DMS 273 (cell line): ENCODE measurements around the gene PACSIN3.

Experiments used
- DNase-seq: peaks from one replicate; lab custom pipeline; 2025; ENCODE audit not compliant: unreplicated experiment; lab: John Stamatoyannopoulos, UW

PACSIN3 gene

DNA sequence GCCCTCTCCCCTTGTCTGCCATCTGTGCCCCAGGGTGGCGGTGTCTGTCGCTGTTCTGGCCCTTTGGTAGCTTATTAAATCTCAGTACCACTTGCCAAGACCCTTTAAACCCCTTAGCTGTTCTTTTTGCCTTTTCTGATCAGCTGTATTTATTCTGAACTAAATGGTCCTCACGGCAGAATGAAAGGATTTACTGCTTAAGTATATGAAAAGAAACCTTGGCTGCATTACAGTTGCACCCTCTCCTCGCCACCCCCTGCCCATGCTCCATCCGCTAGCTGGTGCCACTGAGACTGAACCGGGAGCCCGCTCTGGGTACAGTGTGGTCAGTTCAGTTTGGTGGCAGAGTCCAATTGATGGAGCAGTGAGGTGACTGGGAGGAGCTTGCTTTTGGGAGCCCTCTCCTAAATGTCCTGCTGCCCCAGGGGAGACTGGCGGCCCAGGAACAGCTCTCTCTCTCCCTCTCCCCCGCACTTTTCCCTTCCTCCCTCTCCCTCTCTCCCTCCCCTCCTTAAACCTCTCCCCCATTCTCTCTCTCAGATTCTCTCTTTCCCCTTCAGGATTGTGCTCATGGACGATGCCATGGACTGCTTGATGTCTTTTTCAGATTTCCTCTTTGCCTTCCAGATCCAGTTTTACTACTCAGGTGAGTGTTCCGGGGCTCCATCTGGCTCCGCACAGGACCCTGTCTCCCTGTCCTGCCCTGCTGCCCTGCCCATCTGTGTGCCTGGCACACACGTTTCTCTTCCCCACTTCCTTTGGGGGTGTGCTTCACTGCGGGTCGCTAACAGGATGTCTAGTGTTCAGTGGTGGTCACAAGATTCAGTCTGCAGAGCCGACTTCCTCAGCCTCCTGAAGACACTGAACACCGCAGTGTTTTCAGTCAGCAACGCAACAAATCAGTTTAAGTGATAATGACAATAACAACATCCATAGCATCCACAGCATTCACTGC, 31.3 kb downstream of the PACSIN3 start:
- DNase-seq = no peak

DNA sequence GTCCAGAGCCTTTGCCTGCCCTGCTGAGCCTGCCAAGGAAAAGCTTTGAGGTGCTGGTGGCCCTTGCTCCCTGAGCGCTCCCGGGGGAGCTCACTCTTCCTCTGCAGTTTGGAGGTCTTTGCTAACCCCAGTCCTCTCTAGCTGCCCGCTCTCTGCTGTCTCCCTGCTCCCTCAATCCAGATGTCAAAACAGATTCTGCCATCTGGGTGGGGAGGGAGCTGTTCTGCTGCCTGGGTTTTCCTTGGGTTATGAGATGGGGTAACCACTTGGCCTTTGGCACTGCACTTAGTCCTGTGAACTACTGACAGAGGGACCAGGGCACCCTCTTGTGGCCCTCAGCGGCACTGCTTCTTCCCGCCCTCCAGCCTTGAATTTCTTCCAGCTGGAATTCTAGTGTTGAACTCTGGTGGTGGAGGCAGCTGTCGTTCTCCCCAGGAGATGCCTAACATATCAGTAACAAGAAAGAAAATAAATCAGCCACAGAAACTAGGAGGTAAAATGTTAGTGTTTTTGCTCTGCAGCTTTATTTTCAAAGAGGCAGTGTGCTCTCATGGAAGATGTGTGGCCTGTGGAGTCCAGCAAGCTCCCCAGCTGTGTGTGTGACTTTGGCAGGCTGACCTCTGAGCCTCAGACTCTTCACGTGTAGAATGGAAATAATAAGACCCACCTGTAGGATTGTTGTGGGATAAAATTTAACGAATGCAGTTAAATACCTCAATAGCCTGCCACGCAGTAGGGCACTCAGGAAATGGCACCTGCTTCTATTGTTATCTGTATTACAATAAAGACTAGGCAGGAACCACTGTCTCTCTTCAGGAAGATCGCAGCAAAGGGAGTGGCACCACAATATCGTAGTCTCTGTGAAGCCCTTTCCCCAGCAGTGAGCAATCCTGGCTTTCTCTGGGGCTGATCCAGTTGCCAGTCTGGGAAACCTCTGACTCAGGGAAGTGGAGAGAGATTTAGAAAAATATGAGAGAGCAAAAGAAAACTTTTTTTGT, 33.0 kb downstream of the PACSIN3 start:
- peak; percentile 93 for DNase-seq

DNA sequence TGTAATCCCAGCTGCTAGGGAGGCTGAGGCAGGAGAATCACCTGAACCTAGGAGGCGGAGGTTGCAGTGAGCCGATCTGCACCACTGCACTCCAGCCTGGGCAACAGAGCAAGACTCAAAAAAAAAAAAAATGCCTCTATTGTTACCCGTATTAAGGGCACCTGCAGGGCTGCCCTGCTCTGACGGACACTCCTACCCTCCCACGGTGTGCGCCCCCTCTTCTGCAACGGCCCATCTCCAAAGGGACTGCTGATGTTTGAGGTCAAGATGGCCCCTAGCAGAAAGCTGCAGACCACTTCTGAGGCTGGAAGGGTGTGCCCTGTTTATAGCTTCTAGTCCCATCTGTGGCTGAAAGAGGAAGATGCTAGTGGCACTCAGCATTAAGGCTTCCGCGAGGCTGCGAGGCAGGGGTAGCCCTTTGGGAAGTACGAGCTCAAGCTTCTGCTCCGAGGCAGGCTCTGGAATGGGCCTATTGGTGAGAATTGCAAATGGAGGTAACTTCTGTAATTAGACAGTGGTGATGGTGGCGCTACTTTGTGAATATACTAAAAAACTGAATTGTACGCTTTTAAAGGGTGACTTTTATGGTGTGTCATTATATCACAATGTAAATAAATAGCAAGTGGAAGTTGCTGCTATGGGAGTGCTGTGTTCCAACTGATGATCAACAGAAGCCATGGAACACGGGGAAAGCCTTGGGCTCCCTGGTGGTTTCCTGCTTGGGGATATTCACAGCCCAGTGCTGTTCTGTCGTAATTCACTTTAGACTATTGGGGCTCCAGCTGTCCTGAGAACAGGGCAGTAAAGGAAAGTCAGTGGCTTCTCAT, 33.9 kb downstream of the PACSIN3 start:
- no peak for DNase-seq

DNA sequence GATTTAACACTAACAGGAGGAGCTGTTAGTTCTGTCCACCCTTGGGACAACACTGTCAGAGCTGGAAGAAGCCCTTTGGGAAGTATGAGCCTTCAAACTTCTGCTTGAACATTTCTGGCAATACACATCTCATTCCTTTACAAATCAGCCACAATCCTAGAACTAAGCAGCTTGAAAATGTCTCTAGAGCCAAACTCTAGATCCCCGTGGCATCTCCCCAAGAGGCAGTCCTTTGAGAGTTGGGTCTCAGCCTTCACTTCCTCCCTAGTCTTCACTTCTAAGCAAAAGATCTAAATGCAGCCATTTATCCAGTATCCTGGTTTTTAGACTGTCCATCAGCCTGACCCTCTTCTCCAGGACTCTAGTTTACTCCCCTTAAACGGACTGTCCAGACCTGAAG, 36.5 kb downstream of the PACSIN3 start:
- no peak for DNase-seq

DNA sequence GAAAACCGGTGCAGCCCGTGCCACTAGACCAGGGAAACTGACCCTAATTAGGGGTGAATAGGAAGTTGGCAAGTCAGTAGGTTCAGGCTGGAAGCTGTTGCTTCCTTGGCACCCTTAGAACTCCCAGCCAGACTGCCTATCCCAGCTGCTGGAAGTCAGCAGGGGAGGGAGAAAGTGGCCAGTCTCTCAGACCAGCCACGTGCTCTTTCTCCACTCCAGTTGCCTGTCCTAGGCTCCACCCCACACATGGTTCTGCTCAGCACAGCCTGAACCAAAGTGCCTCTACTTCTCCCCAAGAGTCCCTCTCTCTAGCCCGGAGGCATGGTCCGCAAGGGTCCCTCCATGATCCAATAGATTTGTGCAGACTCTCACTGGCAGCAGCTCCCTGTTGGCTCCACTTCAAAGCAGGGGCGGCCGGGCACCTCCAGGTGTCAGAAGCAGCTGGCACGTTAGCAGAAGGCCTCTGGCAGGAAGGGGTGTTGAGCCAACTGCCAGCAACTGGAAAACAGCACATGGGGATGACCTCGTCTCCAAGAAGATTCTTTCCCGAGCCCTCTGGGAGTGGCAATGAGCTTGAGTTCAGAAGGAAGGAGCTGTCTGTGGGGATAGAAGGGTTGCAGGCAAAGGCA, 37.2 kb downstream of the PACSIN3 start:
- peak; percentile 91 for DNase-seq

DNA sequence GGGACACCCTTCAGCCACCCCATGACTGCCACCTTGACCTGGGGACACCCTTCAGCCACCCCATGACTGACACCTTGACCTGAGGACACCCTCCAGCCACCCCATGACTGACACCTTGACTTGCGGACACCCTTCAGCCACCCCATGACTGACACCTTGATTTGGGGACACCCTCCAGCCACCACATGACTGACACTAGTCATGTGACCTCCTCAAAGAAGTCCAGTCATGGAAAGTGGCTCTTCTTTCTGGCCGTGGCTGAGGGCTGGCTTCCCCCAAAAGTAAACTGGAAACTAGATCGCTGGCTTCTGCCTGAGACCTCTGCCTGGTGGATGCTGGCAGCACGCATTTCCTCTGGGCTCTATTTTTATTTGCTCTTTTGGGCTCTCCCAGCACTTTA, 38.0 kb downstream of the PACSIN3 start:
- DNase-seq = no peak

DNA sequence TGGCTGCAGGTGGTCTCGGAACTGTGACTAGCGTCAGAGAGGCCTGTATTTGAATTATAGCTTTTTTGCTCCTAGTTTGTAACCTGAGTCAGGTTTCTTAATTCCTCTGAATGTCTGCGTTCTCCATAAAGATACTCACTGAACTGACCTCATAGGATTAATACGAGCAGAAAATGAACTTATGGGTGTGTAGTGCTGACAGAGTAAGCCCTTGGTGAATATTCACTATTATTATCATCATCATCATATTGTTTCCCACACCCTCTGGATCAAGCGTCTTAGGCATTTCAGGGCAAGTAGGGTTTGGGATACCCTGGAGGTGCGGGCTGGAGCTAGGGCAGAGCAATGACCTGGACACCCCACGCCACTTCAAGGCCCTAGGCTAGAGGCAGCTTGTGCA, 38.6 kb downstream of the PACSIN3 start:
- DNase-seq = no peak

DNA sequence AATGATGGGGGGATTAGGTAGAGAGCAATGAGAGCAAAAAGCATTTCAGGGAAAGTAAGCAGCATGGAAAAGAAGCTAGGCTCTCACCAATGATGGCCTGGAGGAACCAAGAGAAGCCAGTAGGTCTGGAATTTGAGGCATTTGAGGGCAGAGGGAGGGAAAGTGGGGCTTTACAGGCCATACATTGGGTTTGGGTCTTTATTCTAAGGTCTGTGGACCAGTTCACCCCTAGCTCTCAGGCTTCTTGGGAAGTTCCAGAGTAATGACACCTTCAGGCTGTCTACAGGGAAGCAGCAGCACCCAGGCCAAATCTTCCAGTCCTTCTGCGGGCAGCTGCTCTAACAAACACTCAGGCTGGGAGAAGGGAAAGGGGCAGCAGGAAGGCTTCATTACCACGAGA, 39.0 kb downstream of the PACSIN3 start:
- no peak for DNase-seq

DNA sequence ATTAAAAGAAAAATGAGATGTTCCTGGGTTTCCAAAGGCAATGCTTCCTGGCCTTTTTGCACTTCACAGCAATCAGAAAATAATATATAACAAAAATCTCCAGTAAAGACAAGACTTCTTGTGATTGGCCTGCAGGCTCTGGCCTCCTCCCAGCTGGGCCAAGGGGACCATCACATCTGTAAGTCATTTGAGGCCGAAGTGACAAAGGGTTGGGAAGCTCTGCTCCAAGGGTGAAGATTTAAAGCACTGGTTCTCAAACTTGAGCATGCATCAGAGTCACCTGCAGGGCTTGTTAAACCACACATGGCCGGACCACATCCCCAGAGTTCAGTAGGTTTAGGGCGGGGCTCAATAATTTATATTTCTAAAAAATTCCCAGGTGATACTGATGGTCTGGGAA, 41.7 kb downstream of the PACSIN3 start:
- DNase-seq = no peak

DNA sequence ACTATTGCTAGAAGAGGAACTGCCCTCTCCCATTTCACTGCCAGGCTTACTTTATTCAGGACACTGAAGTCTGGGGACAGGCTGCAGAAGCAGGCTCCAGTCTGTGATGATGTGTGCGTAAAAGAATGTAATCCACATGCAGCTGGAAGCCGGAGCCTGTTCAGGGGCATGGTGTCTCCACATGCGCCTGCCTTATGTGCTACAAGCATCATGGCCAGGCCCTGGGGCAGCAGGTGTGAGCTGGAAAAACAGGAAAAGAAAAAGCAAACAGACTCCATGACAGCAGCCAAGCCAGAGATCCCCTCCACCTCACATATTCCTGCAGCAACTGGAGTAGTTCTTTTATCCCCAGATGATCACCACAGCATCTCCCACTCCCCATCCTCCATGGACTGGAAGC, 42.9 kb downstream of the PACSIN3 start:
- peak; percentile 73 for DNase-seq

DNA sequence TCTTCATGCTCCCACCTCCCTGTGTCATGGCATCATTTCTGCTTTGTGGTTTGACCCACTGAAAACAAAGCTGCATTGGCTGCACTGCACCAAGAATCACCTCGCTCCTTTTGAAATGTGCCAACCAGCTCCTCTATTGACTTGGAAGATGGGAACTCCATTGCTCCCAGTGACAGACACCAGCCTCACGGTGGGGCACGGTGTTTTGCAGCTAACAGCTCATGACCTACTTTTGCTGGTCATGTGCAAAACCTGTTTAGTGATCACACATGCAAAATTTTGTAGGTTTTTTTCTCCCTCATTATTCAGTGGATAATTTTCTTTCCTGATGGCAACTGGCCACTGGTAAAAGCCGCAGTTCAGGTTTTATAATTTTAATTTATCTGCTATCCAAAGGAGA, 46.4 kb downstream of the PACSIN3 start:
- DNase-seq = no peak

DNA sequence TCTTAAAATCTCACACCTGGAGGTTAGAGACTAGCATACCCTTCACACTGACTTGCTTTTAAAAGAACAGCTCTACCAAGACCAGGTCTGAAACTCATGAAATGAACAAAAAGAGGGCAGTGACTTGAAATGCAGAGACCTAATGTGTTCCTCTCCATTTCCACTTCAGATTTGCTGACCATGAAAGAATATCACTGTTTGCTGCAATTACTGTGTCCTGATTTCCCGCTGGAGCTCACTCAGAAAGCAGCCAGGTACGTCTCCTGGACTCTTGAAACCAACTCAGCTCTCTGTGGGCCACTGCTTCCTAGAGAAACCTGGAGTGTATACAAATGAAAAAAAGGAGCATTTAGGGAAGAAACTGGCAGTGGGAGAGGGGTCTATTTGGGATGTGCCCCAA, 48.8 kb downstream of the PACSIN3 start:
- DNase-seq = no peak

DNA sequence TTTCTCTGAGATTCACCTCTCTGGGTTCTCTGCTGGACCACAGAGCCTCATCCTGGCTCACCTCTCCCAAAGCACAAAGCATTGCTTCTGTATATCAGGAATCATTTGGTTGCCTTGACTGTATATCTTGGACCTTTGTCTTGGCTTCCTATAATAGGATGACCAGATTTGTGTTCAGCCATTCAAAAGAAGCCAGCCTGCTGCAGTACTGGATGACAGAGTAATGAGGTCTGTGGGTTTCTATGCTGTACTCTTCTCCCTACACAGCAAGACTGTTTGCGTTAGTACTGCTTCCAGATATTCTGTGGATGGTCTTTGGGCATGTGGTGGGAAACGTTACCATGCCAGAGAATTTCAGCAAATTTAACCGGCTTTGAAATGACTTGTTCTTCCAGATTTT, 49.3 kb downstream of the PACSIN3 start:
- no peak for DNase-seq

DNA sequence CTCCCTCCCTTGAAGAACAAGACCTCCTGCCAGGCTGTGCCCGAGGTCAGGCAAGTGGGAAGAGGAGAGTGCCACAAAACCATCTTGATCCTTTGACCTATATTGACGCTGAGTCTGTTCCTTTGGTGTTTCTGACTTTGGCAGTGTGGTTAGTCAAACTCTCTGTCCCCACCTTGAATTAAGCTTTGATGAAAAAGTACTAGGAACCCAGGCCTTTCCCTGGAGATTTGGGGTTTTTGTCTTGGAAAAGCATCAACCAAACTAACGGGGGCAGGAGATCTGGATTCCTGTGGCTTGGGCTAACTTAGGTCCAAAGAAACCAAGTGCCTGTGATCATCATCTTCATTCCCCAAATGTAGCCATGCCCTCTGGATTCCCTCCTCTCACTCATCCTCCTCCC, 49.9 kb downstream of the PACSIN3 start:
- no peak for DNase-seq

DNA sequence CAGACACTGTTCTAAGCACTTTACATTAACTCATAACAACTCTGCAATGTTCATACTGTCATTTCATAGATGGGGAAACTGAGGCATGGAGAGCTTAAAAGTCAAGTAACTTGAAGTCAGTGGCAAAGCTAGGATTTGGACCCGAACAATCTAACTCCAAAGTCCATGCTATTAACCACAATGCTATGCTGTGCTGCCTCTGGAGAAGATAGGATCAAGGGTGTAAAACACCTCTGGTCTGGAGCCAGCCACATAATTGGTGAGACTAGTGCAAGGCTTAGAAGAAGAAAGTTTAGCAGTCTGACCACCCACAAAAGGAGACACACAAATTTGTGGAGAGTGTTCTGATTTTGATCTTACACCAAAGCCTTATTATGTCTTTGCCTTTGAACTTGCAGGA, 53.3 kb downstream of the PACSIN3 start:
- no peak for DNase-seq

DNA sequence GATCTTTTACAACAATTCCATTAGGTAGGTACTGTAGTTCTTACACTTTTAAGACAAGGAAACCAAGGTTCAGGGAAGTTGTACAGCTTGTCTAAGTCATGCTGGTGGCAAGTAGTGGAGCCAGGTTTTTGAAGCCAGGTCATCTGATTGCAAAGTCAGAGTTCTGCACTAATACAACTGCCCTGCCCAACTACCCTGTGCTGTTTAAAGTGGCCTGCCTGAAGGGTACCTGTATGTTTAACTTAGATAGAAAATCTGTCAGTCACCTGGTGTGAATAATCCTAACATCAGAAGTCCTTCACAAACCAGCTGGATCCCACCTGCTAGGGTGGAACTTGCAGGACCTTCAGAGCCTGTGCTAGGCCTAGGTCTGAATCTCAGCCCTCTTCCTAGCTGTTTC, 53.7 kb downstream of the PACSIN3 start:
- DNase-seq = no peak

DNA sequence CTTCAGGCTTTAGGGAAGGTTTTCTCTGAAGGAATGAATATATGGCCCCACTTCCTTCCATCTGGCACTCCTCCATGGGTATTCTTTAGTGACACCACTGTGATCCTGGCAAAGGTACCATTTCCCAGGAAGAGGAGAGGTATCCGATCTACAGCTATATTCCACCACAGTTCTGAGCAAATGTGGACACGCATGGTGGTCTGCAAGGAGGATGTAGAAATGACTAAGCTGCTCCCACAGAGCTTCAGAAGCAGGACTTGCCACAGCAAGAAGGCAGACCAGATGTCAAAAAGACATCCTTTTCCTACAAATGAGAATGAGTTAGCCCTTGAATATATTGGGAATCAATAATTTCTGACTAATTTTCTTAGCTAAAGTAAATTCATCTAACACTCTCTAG, 55.1 kb downstream of the PACSIN3 start:
- DNase-seq = no peak

DNA sequence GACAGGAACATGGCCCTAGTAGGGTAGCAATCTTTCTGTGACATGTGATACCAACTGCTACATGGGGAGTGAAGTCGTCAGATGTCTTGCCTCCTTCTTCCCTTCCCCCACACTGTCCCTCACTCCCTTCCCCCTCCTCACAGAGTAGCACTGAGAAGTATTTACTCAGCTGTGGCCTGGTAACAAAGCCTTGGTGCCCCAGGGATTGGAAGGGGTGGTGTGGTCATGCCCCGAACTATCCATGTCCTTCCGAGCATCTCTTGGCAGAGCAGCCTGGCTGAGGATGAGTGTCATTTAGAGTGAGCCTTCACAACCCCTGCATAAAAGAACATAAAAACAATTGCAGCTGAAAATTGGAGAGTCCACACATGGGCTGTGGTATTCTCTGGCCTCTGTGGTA, 55.7 kb downstream of the PACSIN3 start:
- DNase-seq = no peak
